ENCODE results near the gene LZTS2.

- TF ChIP-seq CTCF (conservative IDR thresholded peaks at IDR 0.05; ENCODE audit: low read depth, low read length) (no peak), EZH2phosphoT487 (IDR thresholded peaks at IDR 0.05; ENCODE audit: borderline replicate concordance, low read length) (no peak)
These were observed 27.6 kb downstream of the LZTS2 start for GRCh38 chr10:101027106-101027720.

Measured in PC-3 (cell line).